DMS 273 (cell line): Measurements from ENCODE around the gene VPS51.

Experiments
- DNase-seq: peaks from one replicate; lab custom pipeline; 2025; ENCODE audit not compliant: unreplicated experiment; lab: John Stamatoyannopoulos, UW

VPS51 gene

DNA sequence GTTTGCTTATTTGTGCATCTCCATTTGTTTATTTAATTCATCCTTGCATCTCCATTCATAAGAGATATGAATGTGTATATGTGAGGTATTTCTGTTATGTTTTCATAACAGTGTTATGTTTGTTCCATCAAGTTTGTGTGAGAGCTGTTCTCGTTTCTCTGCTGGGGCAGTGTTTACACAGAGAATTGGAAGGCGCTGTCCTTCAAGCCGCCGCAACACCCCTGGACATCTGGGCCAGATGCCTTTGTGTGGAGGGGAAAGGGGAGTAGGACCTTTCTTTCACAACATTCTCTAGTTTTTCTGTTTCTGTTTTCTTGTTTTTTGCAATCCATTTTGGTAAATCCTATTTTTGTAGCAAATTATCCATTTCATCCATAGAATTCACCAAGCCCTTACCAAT, 8.6 kb downstream of the VPS51 start:
- no peak for DNase-seq

DNA sequence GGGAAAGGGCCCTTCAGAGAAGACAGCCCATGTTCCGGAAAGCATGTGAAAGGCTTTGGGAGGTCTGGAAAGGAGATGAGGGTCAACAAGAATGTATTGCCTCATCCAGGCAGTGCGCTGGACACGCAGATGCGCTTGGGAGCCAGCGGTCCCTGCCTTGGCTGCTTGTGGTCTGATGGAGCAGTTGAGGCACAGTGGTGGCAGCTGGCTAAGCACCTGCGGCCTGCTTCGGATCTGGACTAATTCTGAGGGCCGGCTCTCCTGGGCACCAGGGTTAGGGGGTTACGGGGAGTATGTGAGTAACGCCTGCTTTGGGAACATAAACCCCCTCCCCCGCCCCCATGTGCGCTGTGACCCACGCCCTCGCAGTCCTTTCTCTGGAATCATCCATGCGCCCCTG, 11.1 kb downstream of the VPS51 start:
- DNase-seq = no peak

DNA sequence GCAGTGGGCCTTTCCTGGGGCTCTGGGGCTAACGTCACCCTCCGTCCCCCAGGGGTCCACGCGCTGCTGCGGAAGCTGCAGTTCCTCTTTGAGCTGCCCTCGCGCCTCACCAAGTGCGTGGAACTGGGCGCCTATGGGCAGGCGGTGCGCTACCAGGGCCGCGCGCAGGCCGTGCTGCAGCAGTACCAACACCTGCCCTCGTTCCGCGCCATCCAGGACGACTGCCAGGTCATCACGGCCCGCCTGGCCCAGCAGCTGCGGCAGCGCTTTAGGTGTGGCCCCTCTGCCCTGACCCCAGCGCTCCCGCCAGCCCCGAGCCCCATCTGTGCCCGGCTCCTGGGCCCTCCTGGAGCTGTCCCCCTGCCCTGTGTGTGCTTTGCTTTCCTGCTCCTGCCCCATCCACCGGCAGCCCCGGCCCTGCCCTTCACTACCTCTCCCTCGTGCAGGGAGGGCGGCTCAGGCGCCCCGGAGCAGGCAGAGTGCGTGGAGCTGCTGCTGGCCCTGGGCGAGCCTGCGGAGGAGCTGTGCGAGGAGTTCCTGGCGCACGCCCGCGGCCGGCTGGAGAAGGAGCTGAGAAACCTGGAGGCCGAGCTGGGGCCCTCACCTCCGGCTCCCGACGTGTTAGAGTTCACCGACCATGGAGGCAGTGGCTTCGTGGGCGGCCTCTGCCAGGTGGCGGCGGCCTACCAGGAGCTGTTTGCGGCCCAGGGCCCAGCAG, 11.9 kb downstream of the VPS51 start:
- no peak for DNase-seq

DNA sequence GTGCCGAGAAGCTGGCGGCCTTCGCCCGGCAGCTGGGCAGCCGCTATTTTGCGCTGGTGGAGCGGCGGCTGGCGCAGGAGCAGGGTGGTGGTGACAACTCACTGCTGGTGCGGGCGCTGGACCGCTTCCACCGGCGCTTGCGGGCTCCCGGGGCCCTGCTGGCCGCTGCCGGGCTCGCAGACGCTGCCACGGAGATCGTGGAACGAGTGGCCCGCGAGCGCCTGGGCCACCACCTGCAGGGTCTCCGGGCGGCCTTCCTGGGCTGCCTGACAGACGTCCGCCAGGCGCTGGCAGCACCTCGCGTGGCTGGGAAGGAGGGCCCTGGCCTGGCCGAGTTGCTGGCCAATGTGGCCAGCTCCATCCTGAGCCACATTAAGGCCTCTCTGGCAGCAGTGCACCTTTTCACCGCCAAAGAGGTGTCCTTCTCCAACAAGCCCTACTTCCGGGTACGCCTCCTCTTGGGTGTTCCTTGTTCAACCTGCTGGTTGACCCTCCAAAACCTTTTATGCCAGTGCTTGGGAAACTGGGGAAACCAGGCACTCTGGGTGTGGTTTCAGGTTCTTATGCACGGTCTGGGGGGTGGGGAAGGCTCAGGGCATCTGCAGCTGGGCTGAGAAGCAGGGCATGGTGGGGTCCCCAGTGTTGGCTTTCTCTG, 12.6 kb downstream of the VPS51 start:
- no peak for DNase-seq

DNA sequence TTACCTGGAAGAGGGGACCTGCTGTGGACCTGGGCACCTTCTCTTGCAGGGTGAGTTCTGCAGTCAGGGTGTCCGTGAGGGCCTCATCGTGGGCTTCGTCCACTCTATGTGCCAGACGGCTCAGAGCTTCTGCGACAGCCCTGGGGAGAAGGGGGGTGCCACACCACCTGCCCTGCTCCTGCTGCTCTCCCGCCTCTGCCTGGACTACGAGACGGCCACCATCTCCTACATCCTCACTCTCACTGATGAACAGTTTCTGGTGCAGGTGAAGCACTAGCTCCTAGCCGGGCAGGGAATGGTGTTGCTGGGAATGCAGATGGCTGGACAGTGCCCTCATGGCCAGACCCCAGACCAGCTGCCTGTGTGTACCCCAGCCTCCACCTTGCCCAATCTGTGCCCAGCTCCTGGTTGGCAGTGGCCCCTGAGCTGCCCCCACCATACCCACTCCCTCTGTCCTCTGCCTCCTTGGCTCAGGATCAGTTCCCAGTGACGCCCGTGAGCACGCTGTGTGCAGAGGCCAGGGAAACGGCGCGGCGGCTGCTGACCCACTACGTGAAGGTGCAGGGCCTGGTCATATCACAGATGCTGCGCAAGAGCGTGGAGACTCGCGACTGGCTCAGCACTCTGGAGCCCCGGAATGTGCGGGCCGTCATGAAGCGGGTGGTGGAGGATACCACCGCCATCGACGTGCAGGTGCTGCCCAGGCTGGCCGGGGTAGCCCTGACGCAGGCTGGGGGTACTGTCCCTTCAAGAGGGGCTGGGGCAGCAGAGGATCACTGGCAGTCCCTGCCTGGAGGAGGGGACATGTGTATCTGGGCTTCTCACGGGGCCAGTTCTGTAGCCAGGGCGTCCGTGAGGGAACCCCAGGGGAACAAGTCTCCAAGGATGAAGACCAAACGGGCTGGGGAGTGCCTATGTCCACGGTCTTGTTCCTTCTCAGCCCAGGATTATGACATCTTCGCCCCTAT, 13.5 kb downstream of the VPS51 start:
- no peak for DNase-seq

DNA sequence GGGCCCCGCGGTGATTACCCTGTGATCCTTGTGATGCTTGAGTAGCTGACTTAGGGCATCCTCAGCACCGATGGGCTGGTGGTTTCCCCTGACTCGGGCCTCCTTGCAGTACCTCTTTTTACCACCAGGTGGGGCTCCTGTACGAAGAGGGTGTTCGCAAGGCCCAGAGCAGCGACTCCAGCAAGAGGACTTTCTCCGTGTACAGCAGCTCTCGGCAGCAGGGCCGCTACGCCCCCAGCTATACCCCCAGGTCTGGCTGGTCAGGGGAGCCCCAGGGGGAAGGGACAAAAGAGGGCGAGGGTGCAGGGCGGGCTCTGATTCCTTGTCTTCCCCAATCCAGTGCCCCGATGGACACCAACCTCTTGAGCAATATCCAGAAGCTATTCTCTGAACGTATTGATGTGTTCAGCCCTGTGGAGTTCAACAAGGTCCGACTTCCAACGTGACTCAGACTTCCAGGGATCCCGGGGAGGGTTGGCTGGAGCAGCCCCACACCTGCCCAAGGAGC, 14.4 kb downstream of the VPS51 start:
- DNase-seq = peak; percentile 91

DNA sequence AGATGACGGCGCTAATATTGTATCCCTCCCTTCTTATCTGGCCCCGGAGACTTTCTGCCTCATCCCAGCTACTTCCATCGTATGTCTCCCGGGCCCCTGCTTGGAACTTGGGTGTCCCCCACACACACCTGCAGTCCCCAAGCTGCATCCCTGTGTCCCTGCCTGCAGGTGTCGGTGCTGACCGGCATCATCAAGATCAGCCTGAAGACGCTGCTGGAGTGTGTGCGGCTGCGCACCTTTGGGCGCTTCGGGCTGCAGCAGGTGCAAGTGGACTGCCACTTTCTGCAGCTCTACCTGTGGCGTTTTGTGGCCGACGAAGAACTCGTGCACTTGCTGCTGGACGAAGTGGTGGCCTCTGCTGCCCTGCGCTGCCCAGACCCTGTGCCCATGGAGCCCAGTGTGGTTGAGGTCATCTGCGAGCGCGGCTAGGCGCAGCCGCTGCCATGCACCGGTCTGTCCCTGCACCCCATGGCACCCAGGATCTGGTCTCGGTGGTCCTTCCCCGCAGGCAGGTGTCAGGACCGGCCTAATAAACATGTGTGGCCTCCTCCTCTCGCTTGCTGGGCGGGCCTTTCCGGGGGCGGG, 15.2 kb downstream of the VPS51 start:
- DNase-seq = no peak

DNA sequence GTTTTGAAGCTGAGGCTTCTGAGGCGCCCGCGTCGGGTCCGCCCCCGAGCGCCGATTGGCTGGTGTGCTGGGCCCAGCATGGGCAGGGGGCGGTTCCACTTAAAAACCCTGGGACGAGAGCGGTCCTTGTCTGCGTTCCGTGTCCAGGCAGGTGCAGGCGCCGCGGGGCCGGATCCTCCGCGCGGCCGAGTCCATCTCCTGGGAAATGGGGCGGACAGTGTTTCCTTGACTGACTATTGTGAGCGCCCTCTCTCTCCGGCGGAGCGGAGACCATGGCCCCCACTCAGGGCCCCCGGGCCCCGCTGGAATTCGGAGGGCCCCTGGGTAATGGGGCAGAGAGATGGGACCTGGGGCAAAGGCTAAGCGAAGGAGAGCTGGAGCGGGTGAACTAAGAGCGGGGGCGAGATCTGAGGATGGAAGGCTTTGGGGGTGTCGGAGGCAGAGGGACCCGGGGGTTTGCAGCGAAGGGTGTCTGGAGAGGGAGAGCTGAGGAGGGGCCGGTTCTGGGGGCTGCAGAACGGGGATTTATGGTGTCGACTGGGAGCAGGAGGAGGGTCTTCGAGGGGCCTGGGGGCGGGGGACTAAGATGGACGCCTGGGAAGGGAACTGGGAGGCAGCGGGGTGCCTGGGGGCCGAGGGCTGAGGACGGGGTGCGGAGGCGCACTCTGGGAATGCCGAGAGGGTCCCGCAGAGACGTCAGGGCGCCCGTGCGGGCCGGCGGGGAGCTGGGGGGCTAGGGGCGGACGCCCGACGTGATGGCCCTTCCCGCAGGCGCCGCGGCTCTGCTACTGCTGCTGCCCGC, 15.9 kb downstream of the VPS51 start, which contains the start of gene TM7SF2:
Gene TM7SF2, plus strand, starts transcription at position 129 of the 802 bp plus-strand sequence. Its CDS starts 144 bp downstream, at position 273.
- peak; percentile 95 for DNase-seq

DNA sequence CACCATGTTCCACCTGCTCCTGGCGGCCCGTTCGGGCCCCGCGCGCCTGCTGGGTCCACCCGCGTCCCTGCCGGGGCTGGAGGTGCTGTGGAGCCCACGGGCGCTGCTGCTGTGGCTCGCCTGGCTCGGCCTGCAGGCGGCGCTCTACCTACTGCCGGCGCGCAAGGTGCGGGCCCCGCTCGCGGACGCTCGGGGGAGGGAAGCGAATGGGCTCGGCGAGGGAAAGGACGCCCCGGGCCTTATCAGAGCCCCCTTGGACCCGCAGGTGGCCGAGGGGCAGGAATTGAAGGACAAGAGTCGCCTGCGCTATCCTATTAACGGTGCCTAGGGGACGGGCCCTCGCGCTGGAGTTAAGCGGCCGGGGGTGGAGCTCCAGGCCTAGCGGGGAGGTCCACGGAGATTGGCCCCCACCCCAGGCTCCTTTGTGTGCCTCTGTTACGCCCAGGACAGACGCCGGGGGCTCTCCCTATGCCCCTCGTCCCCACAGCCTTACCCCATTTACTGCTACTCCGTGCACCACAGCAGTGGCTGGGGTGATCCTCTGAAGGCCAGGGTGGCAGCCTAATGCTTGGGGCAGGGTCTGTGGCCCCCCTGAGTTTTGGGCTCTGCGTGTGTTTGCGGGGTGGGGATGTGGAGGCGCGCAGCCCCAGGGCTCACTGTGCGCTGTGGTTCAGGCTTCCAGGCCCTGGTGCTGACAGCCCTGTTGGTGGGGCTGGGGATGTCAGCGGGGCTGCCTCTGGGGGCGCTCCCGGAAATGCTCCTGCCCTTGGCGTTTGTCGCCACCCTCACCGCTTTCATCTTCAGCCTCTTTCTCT, 16.7 kb downstream of the VPS51 start:
- DNase-seq = peak; percentile 60

DNA sequence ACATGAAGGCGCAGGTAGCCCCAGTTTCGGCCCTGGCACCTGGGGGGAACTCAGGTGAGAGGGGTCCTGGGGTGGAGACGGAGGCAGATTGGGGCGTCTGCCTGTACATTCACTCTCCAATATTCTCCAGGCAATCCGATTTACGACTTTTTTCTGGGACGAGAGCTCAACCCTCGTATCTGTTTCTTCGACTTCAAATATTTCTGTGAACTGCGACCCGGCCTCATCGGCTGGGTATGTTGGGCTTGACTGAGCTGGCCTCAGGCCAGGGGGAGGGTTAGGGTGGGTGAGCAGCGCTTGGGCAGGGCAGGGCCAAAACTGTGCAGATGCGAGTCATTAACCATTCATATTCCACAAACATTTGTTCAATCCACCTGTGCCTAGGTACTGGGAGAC, 17.3 kb downstream of the VPS51 start:
- peak; percentile 55 for DNase-seq

DNA sequence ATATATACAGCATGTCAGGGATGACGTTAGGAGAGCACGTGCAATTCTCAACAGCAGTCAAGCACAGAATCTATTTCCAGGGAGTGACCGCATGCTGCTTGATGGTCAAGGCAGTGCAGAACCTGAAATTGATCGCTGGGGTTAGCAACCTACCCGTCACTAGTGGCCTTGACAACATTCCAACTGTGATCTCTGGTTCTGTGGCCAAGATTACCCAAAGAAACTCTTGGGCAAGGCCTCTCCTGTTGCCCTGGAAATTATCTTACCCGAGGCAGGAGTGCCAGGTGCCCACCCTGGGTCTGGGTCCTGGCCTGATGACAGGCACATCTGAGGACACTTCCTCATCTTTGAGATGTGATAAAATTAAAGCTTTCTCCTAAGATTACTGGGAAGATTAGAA, 17.8 kb downstream of the VPS51 start:
- no peak for DNase-seq

DNA sequence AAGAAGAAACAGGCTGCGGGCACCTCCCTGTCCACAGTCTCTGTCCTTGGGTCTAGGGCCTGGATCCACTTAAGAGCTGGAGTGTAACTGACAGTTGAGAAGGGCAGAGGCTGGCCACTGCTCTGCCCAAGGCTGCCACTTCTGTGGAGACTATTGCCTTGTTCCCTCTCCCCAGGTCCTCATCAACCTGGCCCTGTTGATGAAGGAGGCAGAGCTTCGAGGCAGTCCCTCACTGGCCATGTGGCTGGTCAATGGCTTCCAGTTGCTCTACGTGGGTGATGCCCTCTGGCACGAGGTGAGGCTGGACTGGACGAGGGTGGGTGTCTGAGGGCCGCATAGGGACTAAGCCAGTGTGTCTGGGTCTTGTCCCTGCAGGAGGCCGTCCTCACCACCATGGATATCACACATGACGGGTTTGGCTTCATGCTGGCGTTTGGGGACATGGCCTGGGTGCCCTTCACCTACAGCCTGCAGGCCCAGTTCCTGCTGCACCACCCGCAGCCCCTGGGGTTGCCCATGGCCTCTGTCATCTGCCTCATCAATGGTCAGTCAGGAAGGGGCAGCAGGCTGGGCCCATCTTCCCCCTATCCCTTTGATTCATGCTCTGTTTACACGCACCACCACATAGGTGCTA, 18.6 kb downstream of the VPS51 start:
- no peak for DNase-seq

DNA sequence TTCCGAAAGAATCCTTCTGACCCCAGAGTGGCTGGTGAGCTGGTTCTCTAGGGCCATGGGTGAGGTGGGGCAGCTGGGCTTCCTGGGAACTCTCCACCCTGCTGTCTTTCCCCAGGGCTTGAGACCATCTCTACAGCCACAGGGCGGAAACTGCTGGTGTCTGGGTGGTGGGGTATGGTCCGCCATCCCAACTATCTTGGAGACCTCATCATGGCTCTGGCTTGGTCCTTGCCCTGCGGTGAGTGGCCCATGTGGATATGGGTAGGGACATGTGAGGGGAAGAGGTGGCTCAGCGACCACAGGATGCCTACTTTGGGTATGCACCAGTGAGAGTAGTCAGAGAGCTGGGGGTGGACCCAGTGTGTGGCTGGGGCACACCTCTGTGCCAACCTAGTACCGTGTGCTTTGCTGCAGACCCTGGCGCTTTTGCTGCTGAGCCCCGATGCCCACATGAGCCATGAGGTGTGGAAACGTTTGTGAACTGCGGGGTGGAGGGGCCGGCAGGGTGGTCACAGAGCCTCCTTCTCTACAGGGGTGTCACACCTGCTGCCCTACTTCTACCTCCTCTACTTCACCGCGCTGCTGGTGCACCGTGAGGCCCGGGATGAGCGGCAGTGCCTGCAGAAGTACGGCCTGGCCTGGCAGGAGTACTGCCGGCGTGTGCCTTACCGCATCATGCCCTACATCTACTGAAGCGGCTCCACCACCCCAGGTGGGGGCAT, 19.5 kb downstream of the VPS51 start:
- DNase-seq = no peak

DNA sequence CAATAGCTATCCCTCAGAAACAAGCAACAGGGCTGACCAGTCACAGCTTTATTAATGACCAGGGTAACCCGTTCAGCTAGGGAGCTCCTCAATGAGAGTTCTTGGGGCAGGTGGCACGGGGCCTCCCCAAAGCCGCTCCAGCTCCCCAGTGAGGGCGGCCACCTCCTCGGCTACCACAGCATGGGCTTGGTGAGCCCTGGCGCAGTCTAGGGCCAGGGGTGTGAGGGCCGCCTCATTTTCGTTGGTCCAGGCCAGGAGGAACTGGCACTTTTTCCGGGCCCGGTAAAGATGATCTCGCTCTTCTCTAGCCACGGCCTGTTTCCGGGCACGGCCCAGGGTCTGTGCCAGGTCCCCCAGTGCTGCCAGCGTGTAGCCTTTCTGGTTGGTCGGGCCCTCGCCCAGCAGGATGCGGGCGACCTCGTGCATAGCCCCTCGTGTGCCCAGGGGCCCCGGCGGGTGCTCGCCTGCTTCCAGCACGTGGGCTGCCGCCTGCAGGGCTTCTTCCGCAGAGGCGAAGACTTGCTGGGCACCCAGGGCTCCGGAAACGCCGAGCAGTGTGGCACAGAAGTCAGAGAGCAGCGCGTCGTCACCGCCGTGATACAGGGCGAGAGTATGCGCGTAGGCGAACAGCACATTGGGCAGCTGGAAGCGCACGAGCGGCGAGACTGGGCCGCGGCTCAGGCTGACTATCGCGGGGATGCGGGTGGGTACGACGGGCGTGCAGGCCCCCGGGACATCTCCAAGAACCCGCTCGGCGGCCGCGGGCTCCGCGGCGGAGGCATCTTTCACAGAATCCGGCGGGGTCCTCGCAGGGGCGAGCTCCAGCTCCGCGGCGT, 20.6 kb downstream of the VPS51 start:
- peak; percentile 53 for DNase-seq

DNA sequence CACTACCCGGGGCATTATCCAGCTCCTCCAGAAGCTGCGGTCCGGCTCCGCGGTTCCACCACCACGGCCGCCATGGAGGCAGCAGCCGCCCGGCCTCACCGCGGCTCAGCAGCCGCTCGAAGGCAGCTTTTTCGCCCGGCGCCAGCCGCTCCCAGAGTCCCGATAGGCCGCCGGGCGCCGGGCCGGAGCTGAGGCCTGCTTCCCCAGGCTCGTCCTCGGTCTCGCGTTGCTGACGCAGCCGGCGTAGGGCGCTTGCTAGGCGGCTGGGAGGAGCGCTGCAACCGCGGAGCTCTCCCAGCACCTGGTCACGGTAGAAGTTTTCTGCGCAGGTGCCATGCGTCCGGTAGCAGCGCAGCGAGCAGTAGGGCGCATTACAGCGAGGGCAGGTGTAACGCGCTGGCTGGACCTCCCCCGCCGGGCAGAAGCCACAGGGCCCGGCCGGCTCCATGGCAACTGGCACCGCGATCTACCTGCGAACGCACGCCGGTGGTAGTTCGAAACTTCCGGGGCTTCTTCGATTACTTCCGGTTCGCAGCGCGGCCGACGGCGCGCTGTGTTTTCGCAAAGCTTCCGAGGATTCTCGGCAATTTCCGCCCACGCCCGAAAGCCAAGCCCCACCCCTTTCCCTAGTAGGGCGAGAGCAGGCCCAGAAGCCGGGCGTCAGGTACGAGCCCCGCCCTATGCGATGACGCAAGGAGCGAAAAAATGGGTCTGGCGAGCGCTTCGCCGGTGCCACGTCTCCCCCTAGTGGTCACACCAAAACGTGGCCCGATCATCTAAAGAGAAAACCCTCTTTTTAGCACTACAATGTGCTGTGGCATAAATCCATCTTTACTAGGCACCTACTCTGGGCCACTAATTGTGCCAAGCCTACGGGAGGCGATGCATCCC, 21.4 kb downstream of the VPS51 start, which contains the start of gene ZNHIT2:
Gene ZNHIT2, minus strand, starts transcription at position 496 of the 891 bp plus-strand sequence. Its CDS starts 48 bp downstream, at position 448.
- peak; percentile 99 for DNase-seq
